OCI-LY1 (cell line): Measurements from ENCODE around the gene ZNF697.
"Not testable (repeated sequence)": the region's sequence is repeated elsewhere in the genome, so short reads cannot be mapped to it uniquely, and the experiment has no call there.

ENCODE experiments used
- EZH2 ChIP-seq: fragments of 200-600 bp; sonication (generic), shearing (Covaris generic); IDR thresholded peaks from 2 replicates; pipeline ENCODE4 v1.8.0; 2017; ENCODE audit warnings: borderline replicate concordance, mixed run types, mild to moderate bottlenecking, antibody characterized with exemption, low read length, moderate library complexity, mixed read lengths
- TF ChIP-seq, protein P1 (sequence below): fragments of 200-600 bp; sonication (generic), shearing (Covaris generic); IDR thresholded peaks from 2 replicates; pipeline ENCODE4 v1.5.1; 2017; ENCODE audit warnings: mild to moderate bottlenecking, antibody characterized with exemption, low read length, moderate library complexity, mixed read lengths

DNA sequence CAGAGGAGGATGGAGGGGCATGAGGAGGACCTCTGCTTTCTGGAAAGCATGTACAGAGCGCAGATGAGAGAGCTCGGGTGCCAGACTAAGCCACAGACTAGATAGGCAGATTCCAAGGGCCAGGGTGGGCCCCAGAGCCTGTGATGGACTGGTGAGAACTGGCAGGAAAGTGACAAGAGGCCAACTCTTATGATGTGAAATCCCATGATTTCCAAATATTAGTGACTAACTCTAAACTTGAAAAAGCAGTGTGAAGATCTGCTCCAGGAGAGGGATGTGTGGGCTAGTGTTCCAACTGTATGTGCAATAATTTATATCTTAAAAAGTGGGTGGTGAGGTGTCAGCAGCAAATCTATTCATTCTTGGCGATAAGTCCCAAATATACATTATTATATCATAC lies 67.0 kb downstream of the ZNF697 start:
- not testable (repeated sequence) for TF ChIP-seq EZH2
- TF ChIP-seq, protein P1, sequence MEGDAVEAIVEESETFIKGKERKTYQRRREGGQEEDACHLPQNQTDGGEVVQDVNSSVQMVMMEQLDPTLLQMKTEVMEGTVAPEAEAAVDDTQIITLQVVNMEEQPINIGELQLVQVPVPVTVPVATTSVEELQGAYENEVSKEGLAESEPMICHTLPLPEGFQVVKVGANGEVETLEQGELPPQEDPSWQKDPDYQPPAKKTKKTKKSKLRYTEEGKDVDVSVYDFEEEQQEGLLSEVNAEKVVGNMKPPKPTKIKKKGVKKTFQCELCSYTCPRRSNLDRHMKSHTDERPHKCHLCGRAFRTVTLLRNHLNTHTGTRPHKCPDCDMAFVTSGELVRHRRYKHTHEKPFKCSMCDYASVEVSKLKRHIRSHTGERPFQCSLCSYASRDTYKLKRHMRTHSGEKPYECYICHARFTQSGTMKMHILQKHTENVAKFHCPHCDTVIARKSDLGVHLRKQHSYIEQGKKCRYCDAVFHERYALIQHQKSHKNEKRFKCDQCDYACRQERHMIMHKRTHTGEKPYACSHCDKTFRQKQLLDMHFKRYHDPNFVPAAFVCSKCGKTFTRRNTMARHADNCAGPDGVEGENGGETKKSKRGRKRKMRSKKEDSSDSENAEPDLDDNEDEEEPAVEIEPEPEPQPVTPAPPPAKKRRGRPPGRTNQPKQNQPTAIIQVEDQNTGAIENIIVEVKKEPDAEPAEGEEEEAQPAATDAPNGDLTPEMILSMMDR, result not testable (repeated sequence)
